ENCODE measurements around the gene MT2A. TPM values are rescaled to one million over a fixed set of nuclear protein-coding genes. Genes with fewer than 3 reads are reported as not detected.

MT2A gene
- total RNA-seq, 1 donor from 2014 or later = 5.7 TPM

GRCh38 chr16:56629531-56629930 lies 21.1 kb downstream of the MT2A start:
- H3K27ac Mint-ChIP-seq = no peak overlapping the region
- H3K4me1 Mint-ChIP-seq = peaks cover 19% of the 10 kb centered on the region
- H3K36me3 Mint-ChIP-seq = no peaks in the 10 kb centered on the region
- no peaks in the 10 kb centered on the region for H3K9me3 Mint-ChIP-seq
- no peak for DNase-seq (ENCODE audit: low spot score in 2 of 2, unreplicated experiment in 2 of 2)
- H3K4me3 Mint-ChIP-seq = no peak overlapping the region
- TF ChIP-seq, protein P1, sequence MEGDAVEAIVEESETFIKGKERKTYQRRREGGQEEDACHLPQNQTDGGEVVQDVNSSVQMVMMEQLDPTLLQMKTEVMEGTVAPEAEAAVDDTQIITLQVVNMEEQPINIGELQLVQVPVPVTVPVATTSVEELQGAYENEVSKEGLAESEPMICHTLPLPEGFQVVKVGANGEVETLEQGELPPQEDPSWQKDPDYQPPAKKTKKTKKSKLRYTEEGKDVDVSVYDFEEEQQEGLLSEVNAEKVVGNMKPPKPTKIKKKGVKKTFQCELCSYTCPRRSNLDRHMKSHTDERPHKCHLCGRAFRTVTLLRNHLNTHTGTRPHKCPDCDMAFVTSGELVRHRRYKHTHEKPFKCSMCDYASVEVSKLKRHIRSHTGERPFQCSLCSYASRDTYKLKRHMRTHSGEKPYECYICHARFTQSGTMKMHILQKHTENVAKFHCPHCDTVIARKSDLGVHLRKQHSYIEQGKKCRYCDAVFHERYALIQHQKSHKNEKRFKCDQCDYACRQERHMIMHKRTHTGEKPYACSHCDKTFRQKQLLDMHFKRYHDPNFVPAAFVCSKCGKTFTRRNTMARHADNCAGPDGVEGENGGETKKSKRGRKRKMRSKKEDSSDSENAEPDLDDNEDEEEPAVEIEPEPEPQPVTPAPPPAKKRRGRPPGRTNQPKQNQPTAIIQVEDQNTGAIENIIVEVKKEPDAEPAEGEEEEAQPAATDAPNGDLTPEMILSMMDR (IDR thresholded peaks at IDR 0.05; ENCODE audit: unreplicated experiment) = no peak
- H3K27me3 Mint-ChIP-seq (ENCODE audit: low read depth) = peaks cover 90% of the 10 kb centered on the region

DNA sequence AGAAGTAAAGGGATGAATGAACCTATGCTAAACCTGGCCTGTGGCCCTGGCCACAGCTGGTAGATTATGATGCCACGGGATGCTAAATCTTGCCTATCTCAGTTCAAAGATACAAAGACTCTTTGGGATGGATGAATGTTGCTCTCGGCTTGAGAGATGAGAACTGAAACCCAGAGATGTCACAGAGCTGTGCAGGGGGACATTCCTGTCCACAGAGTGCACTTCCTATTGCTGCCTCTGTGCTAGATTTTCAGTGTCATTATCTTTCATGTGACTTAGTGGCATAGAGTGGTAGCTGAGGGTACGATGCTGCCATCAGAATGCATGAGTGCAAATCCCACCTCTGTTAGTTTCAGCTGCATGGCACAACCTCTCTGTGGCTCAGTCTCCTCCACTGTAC lies 21.8 kb downstream of the MT2A start:
- DNase-seq (ENCODE audit: low spot score in 2 of 2, unreplicated experiment in 2 of 2) = no peak
- Mint-ChIP-seq H3K36me3 (no peaks in the 10 kb centered on the region), H3K27ac (no peak overlapping the region), H3K4me1 (peaks cover 20% of the 10 kb centered on the region), H3K9me3 (no peaks in the 10 kb centered on the region), H3K27me3 (ENCODE audit: low read depth) (peaks cover 90% of the 10 kb centered on the region), H3K4me3 (no peak overlapping the region)
- TF ChIP-seq, protein P1 (IDR thresholded peaks at IDR 0.05; ENCODE audit: unreplicated experiment) = no peak

GRCh38 chr16:56631197-56631596 lies 22.8 kb downstream of the MT2A start:
- no peaks in the 10 kb centered on the region for H3K9me3 Mint-ChIP-seq
- H3K4me1 Mint-ChIP-seq = peaks cover 15% of the 10 kb centered on the region
- peak overlapping the region; percentile 65 for H3K4me3 Mint-ChIP-seq
- DNase-seq (ENCODE audit: low spot score in 2 of 2, unreplicated experiment in 2 of 2) = no peak
- H3K36me3 Mint-ChIP-seq = no peaks in the 10 kb centered on the region
- H3K27ac Mint-ChIP-seq = no peak overlapping the region
- peaks cover 90% of the 10 kb centered on the region for H3K27me3 Mint-ChIP-seq (ENCODE audit: low read depth)
- TF ChIP-seq, protein P1 (IDR thresholded peaks at IDR 0.05; ENCODE audit: unreplicated experiment) = no peak

GRCh38 chr16:56631832-56632155 lies 23.4 kb downstream of the MT2A start:
- TF ChIP-seq, protein P1 (IDR thresholded peaks at IDR 0.05; ENCODE audit: unreplicated experiment) = no peak
- Mint-ChIP-seq H3K36me3 (no peaks in the 10 kb centered on the region), H3K9me3 (no peaks in the 10 kb centered on the region), H3K27ac (no peak overlapping the region), H3K4me3 (peak overlapping the region; percentile 65), H3K4me1 (peaks cover 15% of the 10 kb centered on the region), H3K27me3 (ENCODE audit: low read depth) (peaks cover 90% of the 10 kb centered on the region)
- DNase-seq (ENCODE audit: low spot score in 2 of 2, unreplicated experiment in 2 of 2) = no peak

DNA sequence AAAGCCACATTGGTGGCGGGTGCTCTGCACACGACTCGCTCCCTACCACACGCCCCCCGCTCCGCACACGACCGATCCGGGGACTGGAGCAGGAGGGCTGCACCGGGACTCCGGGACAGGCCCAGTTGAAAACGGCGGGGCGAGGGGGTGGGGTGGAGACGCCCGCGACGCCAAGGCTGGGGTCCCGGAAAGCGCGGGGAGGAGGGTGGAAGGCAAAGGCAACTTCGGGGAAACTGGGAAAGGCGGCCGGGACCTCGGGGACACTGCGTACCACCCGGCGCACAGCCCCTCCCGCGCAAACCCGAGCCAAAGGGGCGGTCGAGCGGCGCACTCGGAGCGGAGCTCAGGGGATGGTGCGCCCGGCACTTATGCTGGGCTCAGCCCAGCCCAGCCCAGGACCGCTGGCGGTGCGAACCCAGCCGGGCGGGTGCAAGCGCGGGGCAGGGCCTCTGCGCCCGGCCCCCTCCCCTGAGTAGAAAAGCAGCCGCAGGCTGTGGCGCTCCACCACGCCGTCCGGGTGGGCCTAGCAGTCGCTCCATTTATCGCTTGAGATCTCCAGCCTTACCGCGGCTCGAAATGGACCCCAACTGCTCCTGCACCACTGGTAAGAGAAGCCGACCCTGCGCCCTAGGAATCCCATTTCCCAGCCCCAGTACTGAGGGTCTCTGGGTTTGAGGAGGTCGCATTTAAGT lies 23.9 kb downstream of the MT2A start, which contains the start of gene MT1M:
Gene MT1M, plus strand, starts transcription at position 504 of the 692 bp plus-strand sequence. Its CDS starts 73 bp downstream, at position 577.
- DNase-seq (ENCODE audit: low spot score in 2 of 2, unreplicated experiment in 2 of 2) = no peak
- H3K36me3 Mint-ChIP-seq = no peaks in the 10 kb centered on the region
- H3K27ac Mint-ChIP-seq = no peak within 1 kb of the TSS
- H3K27me3 Mint-ChIP-seq (ENCODE audit: low read depth) = peaks cover 90% of the 10 kb centered on the region
- peak within 1 kb of the TSS; percentile 65 for H3K4me3 Mint-ChIP-seq
- H3K9me3 Mint-ChIP-seq = no peaks in the 10 kb centered on the region
- peaks cover 11% of the 10 kb centered on the region for H3K4me1 Mint-ChIP-seq
- TF ChIP-seq, protein P1 (IDR thresholded peaks at IDR 0.05; ENCODE audit: unreplicated experiment) = no peak

All from mesothelial cell of epicardium (in vitro differentiated cells).